ENCODE results near the gene GLIPR2. TPM values are rescaled to one million over a fixed set of nuclear protein-coding genes. Genes with fewer than 3 reads are reported as not detected.
A peak's percentile ranks its signal among the peaks of the same experiment; 100 is the strongest.

The GLIPR2 gene
- total and polyA plus RNA-seq, 11 donors = 4.7 to 33.0 (median 7.6) TPM

DNA sequence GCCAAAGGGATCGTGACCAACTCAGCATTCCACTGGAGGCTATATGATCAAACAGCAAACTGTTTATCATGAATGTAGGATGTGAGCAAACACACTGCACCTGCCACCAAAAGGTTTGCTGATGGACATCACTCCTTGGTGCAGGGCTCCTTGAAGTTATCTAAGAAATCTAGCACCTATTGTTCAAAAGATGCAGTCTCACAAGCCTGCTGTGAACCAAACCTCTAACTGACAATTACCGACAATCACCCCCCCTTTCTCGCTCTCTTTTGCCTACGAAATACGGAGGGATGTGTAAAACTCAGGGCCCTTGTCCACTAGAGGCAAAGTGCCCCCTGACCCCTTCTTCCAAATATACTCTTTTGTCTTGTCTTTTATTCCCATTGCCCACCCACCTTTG is 51.7 kb downstream of the GLIPR2 start:
- H3K4me3 ChIP-seq = no peak overlapping the region
- H3K27me3 ChIP-seq = no peaks in the 10 kb centered on the region
- TF ChIP-seq, protein P1, sequence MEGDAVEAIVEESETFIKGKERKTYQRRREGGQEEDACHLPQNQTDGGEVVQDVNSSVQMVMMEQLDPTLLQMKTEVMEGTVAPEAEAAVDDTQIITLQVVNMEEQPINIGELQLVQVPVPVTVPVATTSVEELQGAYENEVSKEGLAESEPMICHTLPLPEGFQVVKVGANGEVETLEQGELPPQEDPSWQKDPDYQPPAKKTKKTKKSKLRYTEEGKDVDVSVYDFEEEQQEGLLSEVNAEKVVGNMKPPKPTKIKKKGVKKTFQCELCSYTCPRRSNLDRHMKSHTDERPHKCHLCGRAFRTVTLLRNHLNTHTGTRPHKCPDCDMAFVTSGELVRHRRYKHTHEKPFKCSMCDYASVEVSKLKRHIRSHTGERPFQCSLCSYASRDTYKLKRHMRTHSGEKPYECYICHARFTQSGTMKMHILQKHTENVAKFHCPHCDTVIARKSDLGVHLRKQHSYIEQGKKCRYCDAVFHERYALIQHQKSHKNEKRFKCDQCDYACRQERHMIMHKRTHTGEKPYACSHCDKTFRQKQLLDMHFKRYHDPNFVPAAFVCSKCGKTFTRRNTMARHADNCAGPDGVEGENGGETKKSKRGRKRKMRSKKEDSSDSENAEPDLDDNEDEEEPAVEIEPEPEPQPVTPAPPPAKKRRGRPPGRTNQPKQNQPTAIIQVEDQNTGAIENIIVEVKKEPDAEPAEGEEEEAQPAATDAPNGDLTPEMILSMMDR (IDR thresholded peaks at IDR 0.05) = no peak
- no peak for TF ChIP-seq POLR2A (IDR thresholded peaks at IDR 0.05)
- no peaks in the 10 kb centered on the region for H3K36me3 ChIP-seq
- WGBS, 4 donors = 89 to 93% (median 90%) methylated on average over 5 of the region's 5 CpGs
- H3K9me3 ChIP-seq = no peaks in the 10 kb centered on the region
- intact Hi-C loops (cut with DNase I) = loop anchor here in 1 of 10 donors (5.0 kb wide), 1 partner anchor 139 kb away; no protein-coding TSS in a partner anchor
- no peak for DNase-seq
- H3K27ac ChIP-seq = no peak overlapping the region
- ATAC-seq = no peak
- H3K4me1 ChIP-seq = peaks cover 12 to 27% (median 23%) of the 10 kb centered on the region in 12 donors

DNA sequence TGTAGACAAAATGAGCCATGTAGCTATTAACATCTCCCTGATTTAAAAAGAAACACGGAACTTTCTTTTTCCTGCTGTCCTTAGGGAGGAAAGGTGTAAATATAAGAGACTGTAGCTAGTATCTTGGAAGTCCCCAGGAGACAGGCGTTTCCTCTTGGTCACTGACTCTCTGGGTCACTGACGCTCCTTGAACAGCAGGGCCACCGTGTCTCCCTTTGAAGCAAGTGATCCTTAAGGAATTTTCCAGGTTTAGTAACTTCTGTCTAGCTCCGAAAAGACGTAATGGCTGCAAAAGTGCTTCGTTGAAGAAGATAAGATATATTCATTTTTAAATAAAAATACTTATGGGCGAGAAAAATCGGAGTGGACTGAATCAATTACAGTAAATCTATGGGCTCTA is 53.4 kb downstream of the GLIPR2 start:
- peak overlapping the region in 11 of 12 donors; percentile 87 to 97 (median 92) for H3K27ac ChIP-seq
- WGBS, 4 donors = 7 to 9% (median 8%) methylated on average over 9 of the region's 9 CpGs
- H3K36me3 ChIP-seq = peaks cover 0 to 13% (median 0%) of the 10 kb centered on the region in 9 donors
- ATAC-seq (no peak), DNase-seq (no peak)
- TF ChIP-seq POLR2A (IDR thresholded peaks at IDR 0.05) = no peak
- TF ChIP-seq, protein P1 (IDR thresholded peaks at IDR 0.05) = no peak
- no peaks in the 10 kb centered on the region for H3K9me3 ChIP-seq
- intact Hi-C loops (cut with DNase I) = loop anchor here in 9 of 10 donors (1.0 to 10.0 kb wide), 6 partner anchors 68 to 145 kb away; partner anchors contain the start of gene GNE (in 2 of the 9)
- peak overlapping the region in 11 of 12 donors; percentile 69 to 99 (median 88) for H3K4me3 ChIP-seq
- no peaks in the 10 kb centered on the region for H3K27me3 ChIP-seq
- peaks cover 16 to 44% (median 40%) of the 10 kb centered on the region in 12 donors for H3K4me1 ChIP-seq

DNA sequence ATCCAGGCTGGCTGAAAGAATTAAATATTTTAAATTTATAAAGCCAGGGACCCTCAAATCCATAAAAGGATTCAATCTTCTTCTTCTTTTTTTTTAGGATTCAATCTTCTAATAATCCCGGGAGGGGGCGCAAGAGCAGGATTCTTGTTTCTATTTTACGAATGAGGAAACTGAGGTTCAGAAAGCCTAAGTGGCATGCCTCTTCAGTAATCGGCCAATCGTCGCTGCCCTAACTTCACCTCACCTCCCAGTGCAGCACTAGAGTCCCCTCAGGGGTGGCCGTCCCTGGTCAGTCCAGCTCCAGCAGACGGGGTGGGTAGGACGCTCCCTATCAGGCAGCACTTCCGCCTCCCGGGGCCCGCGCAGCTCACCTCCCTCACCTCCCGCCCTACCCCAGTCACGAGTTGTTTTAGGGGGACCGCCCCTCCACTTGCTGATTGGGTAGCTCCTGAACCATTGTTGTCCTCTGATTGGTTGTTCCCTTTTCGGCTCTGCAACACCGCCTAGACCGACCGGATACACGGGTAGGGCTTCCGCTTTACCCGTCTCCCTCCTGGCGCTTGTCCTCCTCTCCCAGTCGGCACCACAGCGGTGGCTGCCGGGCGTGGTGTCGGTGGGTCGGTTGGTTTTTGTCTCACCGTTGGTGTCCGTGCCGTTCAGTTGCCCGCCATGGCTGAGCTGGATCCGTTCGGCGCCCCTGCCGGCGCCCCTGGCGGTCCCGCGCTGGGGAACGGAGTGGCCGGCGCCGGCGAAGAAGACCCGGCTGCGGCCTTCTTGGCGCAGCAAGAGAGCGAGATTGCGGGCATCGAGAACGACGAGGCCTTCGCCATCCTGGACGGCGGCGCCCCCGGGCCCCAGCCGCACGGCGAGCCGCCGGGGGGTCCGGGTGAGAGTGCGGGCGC is 54.1 kb downstream of the GLIPR2 start, which contains the start of gene CLTA:
CLTA (plus strand) TSS at position 534 of the 902 bp plus-strand sequence; CDS start at position 670, 136 bp downstream.
- ATAC-seq = peak; percentile 98 to 100 (median 99)
- Histone ChIP-seq H3K9me3 (no peaks in the 10 kb centered on the region), H3K27me3 (no peaks in the 10 kb centered on the region), H3K36me3 (peaks cover 0 to 19% (median 2%) of the 10 kb centered on the region in 9 donors), H3K4me1 (peaks cover 16 to 45% (median 40%) of the 10 kb centered on the region in 12 donors), H3K4me3 (peak within 1 kb of the TSS; percentile 69 to 99 (median 88)), H3K27ac (peak within 1 kb of the TSS; percentile 66 to 97 (median 92))
- peak; percentile 95 to 98 (median 98) for DNase-seq
- TF ChIP-seq, protein P1 (IDR thresholded peaks at IDR 0.05) = peak; percentile 12 to 70 (median 57)
- TF ChIP-seq POLR2A (IDR thresholded peaks at IDR 0.05) = peak; percentile 62 to 92
- intact Hi-C loops (cut with DNase I) = loop anchor here in 8 of 10 donors (1.0 to 10.0 kb wide), 6 partner anchors 68 to 144 kb away; partner anchors contain the start of gene GNE (in 2 of the 8)
- WGBS, 4 donors = 0 to 1% (median 0%) methylated on average over 29 to 68 of the region's 68 CpGs

DNA sequence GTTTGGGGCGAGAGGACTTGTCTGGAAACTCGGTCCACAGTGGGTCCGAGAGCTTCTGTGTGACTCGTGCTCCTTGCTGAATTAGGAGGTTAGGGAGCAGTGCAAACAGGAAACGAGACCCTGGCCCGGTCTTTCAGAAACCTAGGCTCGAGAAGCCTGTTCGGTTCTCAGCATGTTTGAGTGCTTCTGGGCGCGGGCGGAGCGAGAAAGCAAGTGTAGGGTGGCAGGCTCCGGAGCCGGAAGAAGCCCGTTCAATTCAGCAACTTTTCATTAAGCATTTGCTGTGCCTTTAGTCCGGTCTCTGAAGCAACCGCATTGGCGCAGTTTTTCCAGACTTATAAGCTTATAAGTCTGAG is 54.7 kb downstream of the GLIPR2 start:
- no peak for TF ChIP-seq POLR2A (IDR thresholded peaks at IDR 0.05)
- TF ChIP-seq, protein P1 (IDR thresholded peaks at IDR 0.05) = no peak
- Histone ChIP-seq H3K36me3 (peaks cover 0 to 25% (median 2%) of the 10 kb centered on the region in 9 donors), H3K4me1 (peaks cover 16 to 45% (median 40%) of the 10 kb centered on the region in 12 donors), H3K27ac (peak overlapping the region; percentile 66 to 97 (median 92)), H3K9me3 (no peaks in the 10 kb centered on the region), H3K27me3 (no peaks in the 10 kb centered on the region), H3K4me3 (peak overlapping the region; percentile 69 to 99 (median 88))
- ATAC-seq = peak in 1 of 4 donors; percentile 24
- peak in 2 of 5 donors; percentile 31 to 40 for DNase-seq
- intact Hi-C loops (cut with DNase I) = loop anchor here in 8 of 10 donors (2.0 to 10.0 kb wide), 5 partner anchors 68 to 144 kb away; partner anchors contain the start of gene GNE (in 1 of the 8)
- 0% methylated on average over 15 to 18 of the region's 18 CpGs for WGBS, 4 donors

Data from heart left ventricle (tissue), 16 donors.